ENCODE results near the gene SPRN.
"Not testable (repeated sequence)": the region's sequence is repeated elsewhere in the genome, so short reads cannot be mapped to it uniquely, and the experiment has no call there.

Gene SPRN

DNA sequence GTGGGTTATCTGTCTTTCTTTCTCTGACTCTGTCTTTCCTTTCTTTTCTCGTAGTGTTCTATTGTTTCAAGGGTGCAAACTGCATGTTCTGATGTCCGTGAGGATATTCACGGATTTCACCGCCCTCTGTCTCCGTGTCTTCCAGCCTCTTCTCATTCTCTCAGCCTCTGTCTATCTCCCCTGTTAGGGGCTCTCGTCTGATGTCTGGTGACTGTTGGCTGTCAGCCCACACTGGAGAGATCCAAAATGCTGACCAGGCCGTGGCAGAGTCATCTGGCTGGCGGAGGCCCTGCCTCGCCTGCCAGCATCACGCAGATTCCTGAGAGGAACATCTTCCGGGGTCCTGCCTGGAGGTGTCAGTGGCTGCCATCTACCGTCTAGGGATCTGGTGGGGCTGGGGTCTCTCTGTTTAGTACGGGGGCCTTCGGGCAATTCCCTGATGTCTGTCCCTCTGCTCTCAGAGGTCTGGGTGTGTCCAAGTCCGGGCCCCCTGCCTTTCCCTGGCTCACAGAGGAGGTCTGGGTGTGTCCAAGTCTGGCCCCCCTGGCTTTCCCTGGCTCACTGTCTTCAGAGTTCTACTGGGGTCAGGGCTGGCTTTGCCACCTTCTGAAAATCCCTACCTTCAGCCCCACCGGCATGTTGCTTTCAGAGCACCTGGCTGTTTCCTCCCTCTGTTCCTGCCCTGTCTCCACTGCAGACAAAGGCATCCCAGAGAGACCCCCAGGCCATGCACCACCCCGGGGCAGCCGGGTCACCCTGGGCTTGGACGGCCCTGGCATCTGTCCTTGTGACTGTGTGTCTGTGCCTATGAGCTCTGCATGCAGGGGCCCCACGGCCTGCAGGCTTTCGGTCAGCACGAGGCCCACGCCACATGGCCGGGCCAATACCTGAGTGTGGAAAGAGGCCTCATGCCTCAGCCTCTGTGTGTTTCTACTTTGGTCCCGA is 15.4 kb upstream of the SPRN start:
- DNase-seq: no peak

DNA sequence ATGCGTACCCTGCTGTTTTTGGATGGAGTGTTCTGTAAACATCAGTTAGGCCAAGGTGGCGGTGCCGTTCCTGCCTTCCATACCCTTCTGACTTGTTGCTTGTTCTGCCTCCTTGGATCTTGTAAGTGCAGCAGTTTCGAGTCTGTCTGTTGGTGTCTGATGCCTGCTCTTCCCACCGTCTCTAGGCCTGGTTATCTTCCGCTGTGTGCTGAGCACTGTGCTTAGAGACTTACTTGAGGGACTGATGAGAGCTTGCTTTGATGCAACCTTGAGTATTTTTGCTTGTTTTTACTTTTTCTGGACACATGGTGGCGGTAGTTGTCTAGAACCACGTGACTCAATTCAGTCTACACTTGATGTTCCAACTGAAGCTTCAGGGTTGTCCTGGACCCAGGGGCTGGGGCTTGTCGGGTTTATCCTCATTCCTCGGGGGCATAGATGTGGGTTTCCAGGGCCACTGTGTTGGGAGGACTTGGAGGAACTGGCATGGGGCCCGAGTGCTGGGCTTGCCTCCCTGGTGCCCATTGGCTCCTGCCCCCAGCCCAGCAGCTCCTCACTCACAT is 14.4 kb upstream of the SPRN start:
- no peak for DNase-seq

DNA sequence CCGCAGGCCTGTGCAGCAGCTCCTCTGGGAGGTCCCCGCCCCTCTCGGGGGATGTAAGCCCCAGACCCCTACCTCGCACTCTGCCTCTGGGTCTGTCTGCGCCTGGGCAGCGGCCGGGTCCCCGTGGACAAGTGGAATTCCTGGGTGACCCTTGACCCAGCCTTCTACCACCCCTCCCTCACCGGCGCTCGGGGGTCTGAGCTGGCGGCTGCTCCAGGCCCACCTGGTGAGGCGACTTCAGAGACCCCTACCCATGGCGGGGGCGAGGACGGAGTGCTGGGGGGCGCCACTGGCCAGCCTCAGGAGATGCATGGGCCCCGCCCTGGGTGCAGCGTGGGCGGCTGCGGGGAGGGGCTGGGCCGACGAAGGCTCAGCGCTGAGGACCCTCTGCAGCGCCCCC is 8.4 kb upstream of the SPRN start:
- not testable (repeated sequence) for DNase-seq

DNA sequence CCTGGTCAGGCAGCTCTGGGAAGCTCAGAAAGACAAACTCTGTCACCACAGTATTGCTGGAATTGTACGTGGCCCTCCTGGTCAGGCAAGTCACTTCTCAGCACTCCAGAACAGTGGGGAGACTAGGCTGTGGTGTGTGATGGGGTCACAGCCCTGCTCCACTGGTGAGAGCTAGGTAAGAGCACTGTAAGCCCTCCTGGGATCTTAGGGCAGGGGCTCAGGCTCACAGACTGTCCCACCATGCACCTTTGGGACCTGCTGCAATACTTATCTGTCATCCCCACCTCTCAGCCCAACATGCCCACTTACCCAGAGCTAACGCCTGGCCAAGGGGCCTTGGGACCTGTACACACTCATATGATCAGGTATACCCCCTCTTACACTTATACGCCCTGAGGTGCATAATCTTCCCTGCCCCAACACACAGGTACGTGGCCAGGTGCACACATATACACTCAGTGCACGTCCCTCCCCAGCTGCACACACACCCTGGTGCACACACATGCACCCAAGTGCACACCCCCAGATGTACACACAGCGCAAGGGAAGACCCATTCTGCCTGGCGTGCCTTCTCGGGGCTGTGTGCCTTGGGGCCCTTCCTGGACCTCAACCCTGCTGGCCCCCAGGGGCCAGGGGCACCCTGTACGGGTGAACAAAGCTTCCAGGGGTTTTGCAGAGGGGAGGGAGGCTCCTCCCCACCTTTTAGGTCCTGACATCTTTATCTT is 7.6 kb upstream of the SPRN start:
- DNase-seq: not testable (repeated sequence)

DNA sequence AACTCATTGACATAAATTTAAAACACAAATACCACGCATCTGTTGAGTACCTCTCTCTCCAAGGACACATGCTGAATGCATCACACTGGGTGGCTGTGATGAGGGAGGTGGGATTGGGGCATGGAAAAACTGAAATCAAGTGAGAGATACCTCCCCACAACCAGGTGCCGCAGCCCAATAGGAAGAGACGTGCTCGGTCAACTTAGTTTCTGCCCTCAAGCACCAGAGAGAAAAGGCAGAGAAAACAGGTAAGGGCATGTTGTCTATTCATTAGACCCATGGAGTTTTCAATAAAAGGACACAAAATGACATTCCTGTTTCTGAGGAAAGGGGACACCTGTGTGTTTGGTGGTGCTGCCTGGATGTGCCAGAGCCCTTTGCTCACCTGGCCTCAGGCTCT is 5.1 kb upstream of the SPRN start:
- not testable (repeated sequence) for DNase-seq

DNA sequence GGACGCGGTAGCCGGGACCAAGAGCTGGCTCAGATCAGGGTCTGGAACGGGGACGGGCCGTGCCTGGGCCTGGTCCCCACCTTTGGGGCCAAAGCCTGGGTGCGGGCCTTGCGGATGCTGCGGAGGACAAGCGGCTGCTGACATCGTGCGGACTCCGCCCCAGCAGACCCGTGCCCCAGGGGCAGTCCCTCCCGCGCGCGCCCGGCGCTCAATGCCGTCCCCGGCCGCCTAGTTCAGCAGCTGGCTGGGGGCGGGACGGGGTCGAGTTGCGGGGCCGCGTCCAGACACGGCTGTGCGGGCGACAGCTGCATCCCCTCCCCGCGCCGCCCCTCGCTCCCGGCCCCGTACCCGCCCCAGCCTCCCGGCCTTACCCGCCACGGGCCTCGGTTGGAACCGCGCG is 323 bp downstream of the SPRN start:
- DNase-seq: not testable (repeated sequence)

DNA sequence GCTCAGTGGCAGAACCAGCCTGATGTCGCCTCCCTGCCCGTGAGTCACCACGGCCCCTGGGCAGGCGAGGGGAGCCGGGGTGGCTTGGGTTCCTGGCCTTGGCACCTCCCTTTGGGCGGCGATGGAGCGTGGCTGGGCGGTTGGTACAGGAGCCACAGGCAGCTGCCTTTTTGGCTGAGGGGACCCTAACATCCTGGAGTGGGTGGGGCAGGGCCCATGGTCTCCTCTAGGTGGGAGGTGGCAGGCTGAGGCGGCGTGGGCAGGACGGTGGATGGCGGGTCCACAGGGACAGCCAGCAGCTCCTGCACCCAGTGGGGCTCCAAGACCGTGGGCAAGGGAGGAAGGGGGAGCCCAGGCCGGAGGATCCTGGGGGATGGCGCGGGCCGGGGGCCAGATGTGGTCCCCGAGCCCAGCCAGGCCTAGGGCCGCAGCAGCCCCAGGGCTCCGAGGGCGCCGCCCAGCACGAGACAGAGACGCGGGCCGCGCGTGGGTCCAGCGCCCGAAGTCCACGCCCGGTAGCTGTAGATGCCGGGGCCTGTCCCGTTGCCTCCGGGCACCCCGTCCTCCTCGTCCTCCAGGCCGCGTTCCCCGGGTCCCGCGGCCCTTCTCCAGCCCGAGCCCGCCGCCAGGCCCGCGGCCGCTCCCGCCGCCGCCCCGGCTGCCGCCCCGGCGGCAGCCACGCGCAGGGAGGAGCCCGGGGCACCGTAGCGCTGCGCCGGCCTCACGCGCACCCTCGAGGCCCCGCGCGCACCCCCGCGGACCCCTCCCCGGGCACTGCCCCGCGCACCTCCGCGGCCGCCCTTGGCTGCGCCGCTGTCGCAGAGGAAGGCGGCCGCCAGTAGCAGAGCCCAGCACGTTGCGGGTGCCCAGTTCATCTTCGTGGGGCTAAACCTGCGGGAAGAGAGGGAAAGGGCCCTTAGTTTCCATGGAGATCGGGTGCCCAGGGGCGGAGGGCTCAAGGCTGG is 1.3 kb downstream of the SPRN start:
- no peak for DNase-seq

DNA sequence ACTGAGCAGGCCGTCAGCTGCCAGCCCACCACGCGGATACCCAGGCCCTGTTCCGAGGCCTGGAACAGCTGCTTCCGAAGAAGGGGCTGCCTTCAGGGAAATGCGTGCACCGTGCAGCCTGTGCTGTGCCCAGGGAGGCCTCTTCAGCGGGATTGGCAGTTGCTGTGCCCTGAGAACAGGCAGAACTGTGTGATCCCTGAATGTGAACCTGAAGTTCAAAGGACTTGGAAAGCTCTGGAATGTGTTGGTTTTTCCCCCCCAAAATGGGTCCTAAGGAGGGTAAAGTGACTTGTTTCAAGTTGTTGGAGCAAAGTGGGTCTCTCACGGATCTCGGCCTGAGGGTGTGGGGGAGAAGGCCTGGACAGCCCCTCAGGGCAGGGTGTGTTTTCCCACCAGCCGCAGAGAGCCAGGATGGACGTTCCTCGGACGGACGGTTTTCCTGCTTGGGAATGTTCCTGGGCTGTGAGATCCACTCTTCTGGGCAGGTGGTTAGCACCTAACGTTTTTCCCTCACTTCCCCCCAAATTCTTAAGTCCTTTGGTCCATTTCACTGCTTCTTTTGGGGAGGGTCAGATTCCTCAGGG is 2.1 kb downstream of the SPRN start:
- no peak for DNase-seq

DNA sequence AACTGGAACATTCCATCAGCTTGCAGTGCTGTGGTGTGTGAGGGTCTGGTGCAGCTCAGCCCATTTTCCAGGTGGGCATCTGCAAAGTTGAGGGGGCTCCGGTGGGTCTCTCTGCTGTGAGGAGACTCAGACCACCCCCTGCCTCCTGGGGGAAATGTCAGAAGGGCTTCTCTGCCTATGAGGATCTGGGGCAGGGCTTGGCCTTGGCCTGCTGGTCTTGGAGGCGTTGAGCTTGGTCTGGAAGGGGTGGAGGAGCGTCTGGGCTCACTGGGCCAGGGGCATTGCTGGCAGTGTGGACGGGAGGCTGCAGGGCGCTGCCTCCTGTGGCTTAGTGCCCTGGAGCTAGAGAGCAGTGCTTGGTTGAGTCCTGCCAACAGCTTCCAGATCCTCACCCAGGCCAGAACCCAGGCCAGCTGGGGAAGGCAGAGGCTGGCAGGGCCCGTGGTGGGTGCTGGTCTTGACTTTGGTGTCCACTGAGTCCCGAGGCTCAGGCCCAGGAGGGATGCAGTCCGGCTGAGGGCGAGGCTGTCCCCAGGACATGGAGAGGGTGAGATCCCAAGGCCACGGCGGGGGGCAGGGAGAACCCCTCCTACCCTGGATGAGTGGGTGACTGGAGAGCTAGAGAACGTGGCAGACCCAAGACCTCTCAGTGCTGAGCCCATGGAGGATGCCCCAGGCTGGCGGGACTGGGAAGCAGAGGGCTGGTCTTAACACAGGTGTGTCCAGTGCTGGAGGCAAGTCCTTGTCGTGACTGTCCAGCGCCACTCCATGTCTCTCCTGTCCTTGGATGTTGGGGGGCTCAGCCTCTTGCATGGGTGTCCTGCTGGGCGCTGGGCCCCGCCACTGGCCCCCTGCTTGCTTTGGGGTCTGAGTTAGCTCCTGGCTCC is 2.8 kb downstream of the SPRN start:
- DNase-seq: no peak

DNA sequence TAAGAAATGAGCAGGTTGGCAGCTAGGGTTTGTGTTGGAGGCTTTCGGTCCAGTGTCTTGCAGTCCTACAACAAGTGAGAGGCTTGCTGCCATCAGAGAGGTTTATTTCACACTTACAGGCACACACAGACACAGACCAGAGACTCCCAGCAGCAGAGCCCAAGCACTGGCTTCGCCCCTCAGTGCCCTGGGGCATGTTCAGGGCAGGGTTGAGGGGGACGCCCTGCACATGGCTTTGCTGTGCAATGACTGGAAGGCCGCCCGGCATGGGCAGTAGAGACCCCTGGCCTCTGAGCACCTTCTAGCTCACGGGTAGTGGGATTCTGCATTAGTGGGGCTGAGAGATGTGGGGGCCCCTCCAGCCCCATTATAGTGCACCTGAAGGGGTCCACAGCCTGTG is 3.8 kb downstream of the SPRN start:
- DNase-seq: no peak

DNA sequence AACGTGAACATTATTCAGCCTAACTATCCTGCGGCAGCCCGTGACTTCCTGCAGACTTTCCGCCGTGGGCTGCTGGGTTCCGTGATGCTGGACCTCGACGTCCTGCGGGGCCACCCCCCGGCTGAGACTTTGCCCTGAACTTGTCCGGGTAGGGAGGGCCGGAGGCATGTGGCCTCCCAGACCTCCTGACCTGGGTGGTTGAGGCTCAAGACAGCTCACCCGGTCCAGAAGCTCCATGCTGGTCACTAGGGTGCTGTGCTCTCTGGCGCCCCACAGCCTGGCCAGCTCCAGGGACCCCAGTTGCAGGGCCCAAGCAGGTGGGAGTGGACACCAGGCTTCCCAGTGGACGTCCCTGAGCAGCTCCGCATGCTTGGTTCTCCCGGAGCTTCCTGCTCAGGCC is 4.4 kb downstream of the SPRN start:
- no peak for DNase-seq

DNA sequence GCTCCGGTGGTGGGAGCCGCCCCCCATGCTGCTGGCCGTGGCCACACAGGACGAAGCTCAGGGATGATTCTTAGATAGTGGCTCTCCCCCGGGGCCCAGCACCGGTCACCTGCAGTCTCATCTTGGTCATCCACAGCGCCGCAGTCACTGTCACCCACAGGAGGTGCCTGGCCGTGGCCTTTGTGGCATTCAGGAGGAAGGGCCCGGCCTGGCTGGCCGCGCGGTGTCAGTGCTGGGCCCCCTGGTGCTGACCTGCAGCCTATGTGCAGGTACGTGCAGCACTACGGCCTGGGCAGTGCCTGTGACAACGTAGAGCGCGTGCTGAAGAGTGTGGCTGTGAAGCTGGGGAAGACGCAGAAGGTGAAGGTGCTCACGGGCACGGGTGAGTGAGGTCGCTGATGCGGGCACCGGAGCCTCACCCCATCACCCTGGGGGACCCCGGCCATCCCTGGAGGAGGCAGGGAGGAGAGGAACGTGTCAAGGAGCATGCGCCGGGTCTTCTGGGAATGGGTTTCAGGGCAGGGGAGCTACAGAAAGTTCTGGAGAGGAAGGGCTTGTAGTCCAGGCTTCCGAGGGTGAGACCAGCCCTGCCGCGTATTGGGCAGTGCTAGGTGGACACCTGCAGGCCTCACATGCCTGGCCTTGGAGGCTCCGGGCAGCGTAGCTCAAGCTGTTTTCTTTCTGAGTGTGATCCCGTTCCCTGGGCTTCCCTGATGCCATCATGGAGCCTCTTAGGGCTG is 5.0 kb downstream of the SPRN start:
- no peak for DNase-seq

DNA sequence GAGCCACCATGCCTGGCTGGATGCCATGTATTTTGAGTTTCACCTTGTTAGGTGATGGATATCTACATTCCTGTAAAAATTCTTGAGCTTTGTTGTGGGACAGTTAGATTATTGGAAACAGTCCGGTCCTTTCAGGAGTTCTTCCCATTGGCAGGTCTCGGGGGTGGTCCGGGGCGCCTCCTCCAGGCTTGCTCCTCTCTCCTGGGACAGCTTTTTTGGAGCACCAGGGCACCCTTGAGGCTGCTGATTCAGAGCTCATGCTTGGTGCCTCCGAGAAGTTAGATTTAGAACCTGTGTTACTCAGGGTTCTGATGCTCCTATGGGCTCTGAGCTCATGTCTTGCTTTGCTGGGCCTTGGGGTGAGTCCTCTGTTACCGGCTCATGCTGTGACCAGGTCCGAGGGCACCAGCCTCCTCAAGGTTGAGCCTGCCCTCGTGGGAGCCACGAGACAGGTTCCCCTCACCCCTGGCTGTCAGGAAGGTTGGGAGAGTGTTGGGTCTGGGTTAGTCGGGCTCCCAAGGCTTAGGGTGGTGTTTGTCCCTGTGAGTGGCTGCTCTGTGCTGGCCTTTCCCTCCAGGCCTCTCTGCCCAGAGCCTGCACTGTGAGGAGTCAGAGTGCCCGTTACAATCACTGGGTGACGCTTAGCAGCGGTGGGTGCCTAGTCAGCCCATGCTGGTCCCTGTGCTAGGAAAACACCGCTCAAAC is 6.0 kb downstream of the SPRN start:
- DNase-seq: no peak

DNA sequence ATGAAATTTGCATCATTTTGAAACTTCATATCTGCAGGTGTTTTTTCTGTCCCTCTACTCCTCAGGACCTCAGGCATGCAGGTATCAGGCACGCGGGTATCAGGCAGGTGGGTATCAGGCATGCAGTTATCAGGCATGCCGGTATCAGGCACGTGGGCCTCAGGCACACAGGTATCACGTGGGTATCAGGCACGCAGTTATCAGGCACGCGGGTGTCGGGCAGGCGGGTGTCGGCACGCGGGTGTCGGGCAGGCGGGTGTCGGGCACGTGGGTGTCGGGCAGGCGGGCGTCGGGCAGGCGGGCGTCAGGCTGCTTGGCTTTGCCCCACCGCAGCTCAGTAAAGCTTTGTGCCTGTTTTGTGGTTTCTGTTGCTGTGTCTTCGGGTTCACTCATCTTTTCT is 8.7 kb downstream of the SPRN start:
- DNase-seq: no peak

DNA sequence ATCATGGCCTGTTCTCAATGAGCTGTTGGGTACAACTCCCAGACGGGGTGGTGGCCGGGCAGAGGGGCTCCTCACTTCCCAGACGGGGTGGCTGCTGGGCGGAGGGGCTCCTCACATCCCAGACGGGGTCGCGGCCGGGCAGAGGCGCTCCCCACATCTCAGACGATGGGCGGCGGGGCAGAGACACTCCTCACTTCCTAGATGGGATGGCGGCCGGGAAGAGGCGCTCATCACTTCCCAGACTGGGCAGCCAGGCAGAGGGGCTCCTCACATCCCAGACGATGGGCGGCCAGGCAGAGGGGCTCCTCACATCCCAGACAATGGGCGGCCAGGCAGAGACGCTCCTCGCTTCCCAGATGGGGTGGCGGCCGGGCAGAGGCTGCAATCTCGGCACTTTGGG is 10.0 kb downstream of the SPRN start:
- DNase-seq: not testable (repeated sequence)

DNA sequence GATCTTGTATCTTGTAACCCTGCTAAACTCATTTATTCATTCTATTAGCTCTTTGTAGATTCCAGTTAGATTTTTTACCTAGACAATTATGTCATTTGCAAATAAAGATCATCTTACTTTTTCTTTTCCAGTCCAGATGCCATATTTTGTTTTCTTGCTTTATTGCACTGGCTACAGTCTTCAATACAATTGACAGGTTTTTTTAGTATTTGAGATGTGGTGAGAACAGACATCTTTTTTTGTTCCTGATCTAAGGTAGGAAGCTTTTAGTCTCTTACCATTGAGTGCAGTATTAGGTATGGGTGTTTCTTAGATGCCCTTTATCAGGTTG is 12.1 kb downstream of the SPRN start:
- DNase-seq: no peak

DNA sequence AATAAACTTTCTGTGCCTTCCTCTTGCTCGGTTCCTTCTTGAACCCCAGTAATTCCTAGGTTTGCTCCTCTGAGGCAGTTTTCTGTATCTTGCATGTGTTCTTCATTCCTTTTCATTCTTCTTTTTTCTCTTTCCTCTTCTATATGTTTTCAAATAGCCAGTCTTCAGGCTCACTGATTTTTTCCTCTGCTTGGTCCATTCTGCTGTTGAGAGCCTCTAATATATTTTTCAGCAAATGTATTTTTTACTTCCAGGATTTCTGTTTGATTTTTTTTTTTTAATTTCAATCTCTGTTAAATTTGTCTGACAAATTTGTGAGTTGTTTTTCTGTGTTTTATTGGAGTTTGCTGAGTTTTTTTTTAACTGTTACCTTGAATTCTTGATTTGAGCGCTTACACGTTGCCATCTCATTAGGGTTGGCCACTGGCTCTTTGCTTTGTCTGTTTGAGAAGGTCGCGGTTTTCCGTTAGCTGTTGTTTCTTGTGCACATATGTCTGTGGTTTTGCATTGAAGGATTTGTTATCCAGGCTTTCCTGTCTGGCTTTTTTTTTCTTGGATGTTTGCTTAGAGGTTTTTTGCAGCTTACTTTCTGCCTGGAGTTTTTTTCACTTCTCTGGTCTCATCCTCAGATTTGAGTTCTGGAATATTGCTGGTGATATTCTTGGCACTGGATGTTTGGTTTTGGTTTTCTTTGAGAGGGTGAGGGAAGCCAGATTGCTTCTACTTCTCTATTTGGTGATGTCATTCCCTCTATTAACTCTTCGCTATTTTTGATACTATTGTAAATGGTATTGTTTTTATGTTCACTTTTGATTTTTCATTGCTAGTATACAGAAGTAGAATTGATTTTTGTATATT is 12.7 kb downstream of the SPRN start:
- DNase-seq: no peak

DNA sequence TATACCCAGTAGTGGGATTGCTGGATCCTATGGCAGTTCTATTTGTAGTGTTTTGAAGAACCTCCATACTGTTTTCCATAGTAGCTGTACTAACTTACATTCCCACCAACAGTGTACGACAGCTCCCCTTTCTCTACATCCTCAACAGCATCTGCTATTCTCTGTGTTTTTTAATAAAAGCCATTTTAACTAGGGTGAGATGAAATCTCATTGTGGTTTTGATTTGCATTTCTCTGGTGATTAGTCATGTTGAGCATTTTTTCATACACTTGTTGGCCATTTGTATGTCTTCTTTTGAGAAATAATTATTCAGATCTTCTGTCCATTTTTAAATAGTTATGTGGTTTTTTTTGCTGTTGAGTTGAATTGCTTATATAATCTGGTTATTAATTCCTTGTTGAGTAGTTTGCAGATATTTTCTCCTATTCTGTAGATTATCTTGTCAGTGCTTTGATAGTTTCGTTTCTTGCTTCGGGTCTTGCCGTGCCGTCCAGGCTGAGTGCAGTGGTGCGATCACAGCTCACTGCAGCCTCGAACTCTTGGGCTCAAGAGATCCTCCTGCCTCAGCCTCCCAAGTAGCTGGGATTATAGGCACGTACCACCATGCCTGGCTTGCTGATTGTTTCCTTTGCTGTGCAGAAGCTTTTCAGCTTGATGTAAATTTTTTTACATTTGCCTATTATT is 18.4 kb downstream of the SPRN start:
- DNase-seq: no peak

Measured in stimulated activated CD4-positive, alpha-beta T cell treated with anti-CD3 and anti-CD28 coated beads, Interleukin-12 subunit alpha, Interleukin-12 subunit beta, amount 100 ng/mL, for 4 hours (primary cell).